GM19438 (cell line): Measurements from ENCODE around the gene C1QTNF12.
A peak's percentile ranks its signal among the peaks of the same experiment; 100 is the strongest.

Experiments
- ATAC-seq: cut with Tn5 transposase; IDR thresholded peaks from one replicate; pipeline ENCODE4 v1.9.1; 2021; ENCODE audit warnings: low read depth; ENCODE audit not compliant: unreplicated experiment

Gene C1QTNF12

DNA sequence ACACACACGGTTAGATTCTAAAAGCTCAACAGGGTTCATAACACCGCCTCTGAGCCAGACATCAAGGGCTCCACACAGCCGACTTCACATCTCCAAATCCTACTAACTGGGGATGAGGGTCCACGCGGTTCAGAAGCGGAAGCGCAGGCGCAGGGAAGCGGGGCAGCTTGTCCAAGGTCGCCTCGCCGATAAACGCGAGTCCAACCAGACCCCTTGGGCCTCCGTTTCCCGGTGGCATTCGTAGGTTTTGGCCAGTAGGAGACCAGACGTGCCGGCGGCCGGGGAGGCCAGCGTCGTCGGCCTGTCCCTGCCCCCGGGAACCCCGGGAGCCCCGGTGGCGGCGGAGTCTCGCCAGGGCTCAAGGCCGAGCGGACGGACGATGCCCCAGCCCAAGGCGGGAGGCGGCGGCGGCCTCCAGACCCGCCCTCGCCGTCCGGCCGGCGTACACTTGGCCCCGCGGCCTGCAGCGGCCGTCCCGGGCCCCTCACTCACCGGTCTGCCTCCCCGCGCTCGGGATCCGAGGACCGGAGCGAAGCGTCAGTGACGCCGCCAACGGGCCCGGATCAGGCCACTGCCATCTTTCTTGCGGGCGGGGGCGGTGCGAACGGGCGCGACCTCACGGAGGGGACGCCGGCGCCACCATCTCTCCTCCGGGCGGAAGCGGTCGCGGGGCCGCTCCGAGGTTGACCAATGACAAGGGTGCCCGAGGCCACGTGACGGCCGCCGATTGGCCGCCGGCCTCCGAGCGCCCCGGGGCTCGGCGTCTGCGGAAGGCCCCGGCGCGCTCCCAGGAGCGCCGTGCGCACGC is 14.9 kb downstream of the C1QTNF12 start, which contains the start of gene SDF4:
TSS of gene SDF4 (minus strand) at position 602 of the 808 bp plus-strand sequence. CDS start 3,229 bp downstream, outside the sequence.
- ATAC-seq = peak; percentile 85

DNA sequence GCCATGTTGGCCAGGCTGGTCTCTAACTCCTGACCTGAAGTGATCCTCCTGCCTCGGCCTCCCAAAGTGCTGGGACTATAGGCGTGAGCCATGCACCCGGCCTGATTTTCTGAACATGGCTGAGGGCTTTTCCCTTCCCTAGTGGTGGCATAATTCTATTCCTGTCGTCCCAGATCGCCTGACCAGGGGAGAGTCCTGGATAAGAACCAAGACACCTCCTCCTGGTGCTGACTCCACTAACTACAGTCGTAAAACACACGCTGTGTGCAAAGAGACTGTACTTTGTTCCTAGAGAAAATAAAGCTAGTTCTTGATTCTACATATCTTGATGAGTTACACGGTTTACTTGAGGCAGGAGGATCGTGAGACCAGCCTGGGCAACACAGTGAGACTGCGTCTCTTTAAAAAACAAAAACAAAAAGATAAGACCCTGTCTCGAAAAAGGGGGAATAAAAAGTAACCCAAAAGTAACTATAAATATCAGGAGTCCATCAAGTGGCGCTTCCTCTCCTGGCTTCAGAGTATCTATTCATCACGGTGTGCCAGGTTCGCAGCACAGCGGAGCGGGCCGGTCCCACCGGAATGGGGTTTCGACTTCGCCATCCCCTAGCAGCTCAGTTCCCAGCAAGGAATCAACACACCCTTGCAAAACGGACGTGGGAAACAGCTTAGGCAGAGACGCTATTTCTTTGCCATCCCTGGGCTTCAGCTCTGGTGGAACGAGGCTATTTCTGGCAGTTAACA is 15.7 kb downstream of the C1QTNF12 start:
- no peak for ATAC-seq

GRCh38 chr1:1229770-1230169 is 16.8 kb downstream of the C1QTNF12 start:
- ATAC-seq = no peak

- no peak for ATAC-seq
Observed at GRCh38 chr1:1228596-1229321, 17.8 kb downstream of the C1QTNF12 start.

GRCh38 chr1:1228187-1228586 is 18.3 kb downstream of the C1QTNF12 start:
- no peak for ATAC-seq

DNA sequence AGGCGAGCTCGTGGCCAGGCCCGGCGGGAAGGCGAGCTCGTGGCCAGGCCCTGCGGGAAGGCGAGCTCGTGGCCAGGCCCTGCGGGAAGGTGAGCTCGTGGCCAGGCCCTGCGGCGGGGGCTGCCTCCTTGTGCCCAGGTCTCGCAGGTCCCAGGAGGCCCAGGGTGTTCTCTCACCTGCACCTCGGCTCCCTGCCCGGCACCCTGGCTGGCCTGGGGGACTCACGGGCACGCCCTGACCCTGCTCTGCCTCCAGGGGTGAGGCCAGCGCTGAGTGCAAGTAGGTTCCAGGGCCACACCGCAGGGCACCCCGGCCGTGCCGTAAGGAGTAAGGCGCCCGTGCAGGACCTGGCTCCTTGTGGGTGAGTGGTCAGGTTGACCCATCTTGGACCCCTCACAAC is 19.1 kb downstream of the C1QTNF12 start:
- no peak for ATAC-seq

- no peak for ATAC-seq
Observed at GRCh38 chr1:1226566-1227362, 19.8 kb downstream of the C1QTNF12 start.

GRCh38 chr1:1225913-1226312 is 20.6 kb downstream of the C1QTNF12 start:
- ATAC-seq = no peak

- ATAC-seq = no peak
Observed at GRCh38 chr1:1225238-1225845, 21.2 kb downstream of the C1QTNF12 start.

- no peak for ATAC-seq
Observed at GRCh38 chr1:1223891-1224290, 22.6 kb downstream of the C1QTNF12 start.

DNA sequence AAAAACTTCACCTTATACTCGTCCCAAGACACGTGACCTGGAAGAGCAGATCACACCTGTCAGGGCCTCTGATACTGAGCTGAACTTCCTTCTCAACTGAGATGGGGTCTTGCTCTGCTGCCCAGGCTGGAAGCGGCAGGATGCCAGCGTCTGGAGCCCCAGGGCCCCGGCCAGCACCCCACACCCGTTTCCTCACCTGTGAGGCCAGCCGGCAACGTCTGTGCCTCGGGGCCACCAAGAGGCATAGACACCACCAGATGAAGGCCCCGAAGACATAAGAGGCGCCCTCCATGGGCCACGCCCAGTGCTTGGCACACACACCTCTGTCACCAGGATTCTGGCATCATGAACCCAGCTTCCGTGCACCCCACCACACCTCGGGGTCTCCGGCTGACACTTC is 23.2 kb downstream of the C1QTNF12 start:
- no peak for ATAC-seq

- ATAC-seq = no peak
Observed at GRCh38 chr1:1222575-1223225, 23.8 kb downstream of the C1QTNF12 start.

DNA sequence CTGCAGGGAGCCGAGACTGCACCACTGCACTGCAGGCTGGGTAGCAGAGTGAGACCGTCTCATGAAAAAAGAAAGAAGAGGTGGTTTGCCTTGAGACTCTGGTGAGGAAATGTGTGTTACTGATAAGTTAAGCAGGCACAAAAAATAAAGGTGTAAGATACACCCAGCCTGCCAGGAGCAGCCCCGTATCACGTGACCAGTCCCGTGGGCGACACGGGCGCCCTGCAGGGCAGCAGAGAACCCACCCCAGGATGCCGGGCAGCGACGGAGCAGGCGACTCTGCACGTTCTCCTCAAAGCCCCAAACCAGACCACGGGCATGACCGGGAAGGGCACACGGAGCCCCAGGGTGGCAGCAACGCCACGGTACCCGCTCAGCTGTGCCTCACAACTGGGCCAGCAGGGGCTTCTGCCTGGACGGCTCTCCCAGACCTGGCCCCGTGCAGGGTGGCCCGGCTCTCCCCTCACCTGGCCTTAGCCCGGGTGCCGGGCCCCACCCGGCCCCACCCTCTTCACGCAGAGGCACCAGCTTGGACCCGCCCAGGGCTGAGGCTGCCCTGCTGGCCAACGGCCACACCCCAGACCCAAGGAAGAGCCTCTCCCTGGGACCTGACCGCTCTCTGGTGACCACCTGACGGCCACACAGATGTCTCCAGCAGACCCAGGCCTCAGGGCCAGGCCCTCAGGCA is 24.5 kb downstream of the C1QTNF12 start:
- no peak for ATAC-seq

GRCh38 chr1:1220197-1220596 is 26.3 kb downstream of the C1QTNF12 start:
- no peak for ATAC-seq

DNA sequence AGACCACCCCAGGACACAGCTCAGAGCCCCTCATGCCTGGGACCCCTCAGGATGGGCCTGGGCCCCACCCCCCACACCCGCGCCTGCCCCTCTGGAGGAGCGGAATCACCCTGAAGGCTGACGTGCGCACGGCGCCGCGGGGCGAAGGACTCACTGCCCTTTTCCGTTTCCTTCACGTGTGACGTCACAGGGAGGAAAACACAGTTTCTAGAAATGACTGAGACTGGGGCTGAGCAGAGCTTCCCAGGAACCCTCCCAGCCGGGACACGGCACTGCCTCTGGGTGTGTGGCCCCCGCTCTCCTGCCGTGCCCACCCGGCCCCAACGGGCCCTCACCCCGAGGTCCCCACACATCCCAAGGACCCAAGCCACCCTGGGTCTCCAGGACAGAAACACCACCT is 27.2 kb downstream of the C1QTNF12 start:
- ATAC-seq = no peak

DNA sequence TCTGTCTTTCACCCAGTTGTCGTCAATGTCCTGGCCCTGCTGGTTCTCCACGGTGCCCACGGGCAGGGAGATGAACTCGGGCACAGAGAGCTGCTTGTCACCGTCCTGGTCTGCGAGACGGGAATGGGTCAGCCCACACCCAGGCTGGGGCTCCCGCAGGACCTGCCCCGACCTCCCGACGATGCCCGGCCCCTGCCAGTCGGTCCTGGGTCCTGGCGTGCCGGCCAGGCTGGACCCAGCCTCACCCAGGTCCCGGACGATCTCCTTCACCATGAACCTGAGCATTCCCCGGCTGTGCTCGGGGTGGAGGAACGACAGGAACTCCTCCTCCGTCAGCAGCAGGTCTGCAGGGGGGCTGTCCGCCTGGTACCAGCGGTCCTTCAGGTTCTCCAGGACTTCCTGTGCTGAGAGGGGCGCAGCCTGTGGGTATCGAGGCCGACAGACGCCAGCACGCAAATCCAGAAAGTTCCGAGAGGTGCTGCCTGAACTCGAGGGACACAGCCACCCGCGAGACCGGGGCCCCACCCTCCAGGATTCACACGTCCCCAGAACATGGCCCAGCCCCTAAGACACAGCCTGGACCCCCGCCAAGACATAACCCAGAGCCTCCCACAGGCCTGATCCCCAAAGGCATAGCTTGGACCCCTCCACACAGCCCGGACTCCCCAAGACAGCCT is 27.9 kb downstream of the C1QTNF12 start:
- ATAC-seq = no peak

DNA sequence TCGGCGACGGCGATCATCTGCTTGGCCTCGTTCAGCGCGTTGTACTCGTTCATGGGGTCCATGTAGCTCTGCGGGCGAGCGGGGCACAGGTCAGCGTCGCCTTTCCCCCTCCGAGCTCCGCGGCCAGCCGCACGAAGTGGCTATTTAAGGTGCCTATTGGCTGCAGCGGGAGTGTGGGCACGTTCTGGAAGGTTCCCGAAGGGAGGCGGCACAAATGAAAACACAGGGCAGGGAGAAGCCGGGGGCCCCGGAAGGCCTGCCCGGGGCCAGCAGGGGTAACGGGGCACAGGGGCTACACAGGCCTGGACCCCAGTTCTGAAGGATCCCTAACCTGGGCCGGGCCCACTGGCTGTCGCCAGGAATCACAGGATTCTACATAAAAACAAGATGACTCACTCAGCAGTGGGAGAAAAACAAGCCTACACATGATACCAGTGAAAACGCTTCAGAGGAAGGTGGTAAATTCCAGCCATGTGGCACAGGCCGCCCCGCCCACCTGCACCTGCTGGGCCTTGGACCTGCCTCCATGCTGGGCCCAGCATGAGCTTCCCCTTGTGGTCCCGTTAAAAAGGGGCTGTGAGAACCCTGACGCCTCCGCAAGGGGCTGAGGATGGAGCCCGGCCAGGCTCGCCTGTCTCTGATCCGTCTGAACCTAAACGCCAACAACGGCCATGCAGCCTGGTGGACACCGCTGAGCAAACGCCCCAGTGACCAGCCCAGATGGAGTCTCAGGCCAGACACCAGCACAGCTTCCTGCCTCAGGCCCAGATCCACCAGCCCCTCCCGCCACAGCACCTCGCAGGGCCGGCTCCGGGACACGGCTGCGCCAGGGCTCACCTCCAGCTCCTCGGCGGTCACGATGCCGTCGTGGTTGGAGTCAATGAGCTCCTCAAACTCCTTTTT is 28.6 kb downstream of the C1QTNF12 start:
- ATAC-seq = no peak
